Lower leg skin (tissue), 4 donors: ENCODE data around the gene SLC44A5. TPM values are rescaled to one million over a fixed set of nuclear protein-coding genes. Genes with fewer than 3 reads are reported as not detected.

ENCODE experiments used
- DNase-seq, 2 donors: peaks; one replicate each; pipeline ENCODE4 v3.0.0-alpha.2; 2019; ENCODE audit warnings: low spot score in 2 of 2
- H3K4me3 ChIP-seq: fragments of 200-600 bp; sonication (generic); 2 replicates; pipeline ENCODE4 v1.5.1; 2017; ENCODE audit warnings: mild to moderate bottlenecking, low read depth; ENCODE audit not compliant: poor library complexity, severe bottlenecking
- CTCF ChIP-seq, 3 donors: fragments of 450-650 bp; IDR thresholded peaks; one replicate each; pipeline ENCODE4 v1.5.1; 2016; ENCODE audit warnings: antibody characterized with exemption in 3 of 3, mild to moderate bottlenecking in 3 of 3, moderate library complexity in 2 of 3
- POLR2A ChIP-seq, 2 donors: fragments of 450-650 bp; IDR thresholded peaks; one replicate each; pipeline ENCODE4 v1.6.1; 2016 to 2017; ENCODE audit warnings: antibody characterized with exemption in 2 of 2, mild to moderate bottlenecking in 1 of 2, moderate library complexity in 1 of 2
- WGBS, 2 donors: methylation state at CpG; one replicate each; pipeline ENCODE4 v1.1.5; 2018; 5-methylcytosine and 5-hydroxymethylcytosine counted together
- intact Hi-C: fragments of 100-400 bp; cut with DNase I; formaldehyde crosslinking; loops from one replicate; pipeline ENCODE4 v1.15.0; 2023; ENCODE audit warnings: low total_unique reads
- total RNA-seq, 4 donors: library from RNA; depleted of rRNA; stranded (reverse); fragments of >200 nt; gene quantifications; one replicate each; pipeline ENCODE4 v1.1.0, GENCODE V29; 2016

Gene SLC44A5
- total RNA-seq, 4 donors from 2014 or later: 0.39 to 25.4 (median 7.7) TPM

- TF ChIP-seq POLR2A (IDR thresholded peaks at IDR 0.05): no peak
- no peak for TF ChIP-seq CTCF (IDR thresholded peaks at IDR 0.05)
- WGBS, 2 donors: 63 to 69% methylated on average over 6 of the region's 6 CpGs
- DNase-seq: no peak
- intact Hi-C loops: no loop called here
- H3K4me3 ChIP-seq: no peak overlapping the region
These were observed 272.1 kb downstream of the SLC44A5 start for GRCh38 chr1:75338616-75339483.

GRCh38 chr1:75334876-75335389 lies 276.0 kb downstream of the SLC44A5 start:
- no peak for DNase-seq
- no peak overlapping the region for H3K4me3 ChIP-seq
- intact Hi-C loops: no loop called here
- WGBS, 2 donors: 62 to 70% methylated on average over 4 of the region's 4 CpGs
- TF ChIP-seq POLR2A (IDR thresholded peaks at IDR 0.05) (no peak), CTCF (IDR thresholded peaks at IDR 0.05) (no peak)

- intact Hi-C loops: no loop called here
- no peak overlapping the region for H3K4me3 ChIP-seq
- TF ChIP-seq POLR2A (IDR thresholded peaks at IDR 0.05) (no peak), CTCF (IDR thresholded peaks at IDR 0.05) (no peak)
- DNase-seq: no peak
These were observed 280.3 kb downstream of the SLC44A5 start for GRCh38 chr1:75330624-75331023.

GRCh38 chr1:75328691-75329090 lies 282.2 kb downstream of the SLC44A5 start:
- WGBS, 2 donors: 46 to 63% methylated on average over 4 of the region's 4 CpGs
- no peak overlapping the region for H3K4me3 ChIP-seq
- TF ChIP-seq CTCF (IDR thresholded peaks at IDR 0.05) (no peak), POLR2A (IDR thresholded peaks at IDR 0.05) (no peak)
- intact Hi-C loops: no loop called here
- DNase-seq: no peak

- no peak for DNase-seq
- WGBS, 2 donors: 84 to 87% methylated on average over 2 of the region's 2 CpGs
- intact Hi-C loops: no loop called here
- no peak for TF ChIP-seq CTCF (IDR thresholded peaks at IDR 0.05)
- no peak for TF ChIP-seq POLR2A (IDR thresholded peaks at IDR 0.05)
- no peak overlapping the region for H3K4me3 ChIP-seq
These were observed 283.5 kb downstream of the SLC44A5 start for GRCh38 chr1:75327395-75327794.
